ENCODE results near the gene CCNJ. TPM values are rescaled to one million over a fixed set of nuclear protein-coding genes. Genes with fewer than 3 reads are reported as not detected.
"Not testable (repeated sequence)": the region's sequence is repeated elsewhere in the genome, so short reads cannot be mapped to it uniquely, and the experiment has no call there.

CCNJ gene
- total RNA-seq: 5.6 and 6.7 TPM in 2 replicates
- polyA plus RNA-seq: 5.7 and 6.5 TPM in 2 replicates
- 3.5 and 3.8 TPM in 2 replicates for polyA plus RNA-seq (2012)
- polyA minus RNA-seq (ENCODE audit: low replicate concordance): 1.5 and 3.0 TPM in 2 replicates

GRCh38 chr10:96043033-96043892 lies at the start of gene CCNJ:
Gene CCNJ (plus strand): TSS chr10:96043583. CDS start chr10:96044394, 811 bp downstream.
- Histone ChIP-seq H3K9me3 (ENCODE audit: control insufficient read depth, insufficient read depth, low read depth, low read length) (no peaks in the 10 kb centered on the region), H2AFZ (ENCODE audit: low read length) (peak within 1 kb of the TSS; percentile 96), H3K27ac (ENCODE audit: insufficient read depth, low read length) (peak within 1 kb of the TSS; percentile 82), H3K36me3 (ENCODE audit: control insufficient read depth, insufficient read depth, low read length) (no peaks in the 10 kb centered on the region), H3K4me2 (ENCODE audit: extremely low read depth, insufficient read depth, low read length) (peak within 1 kb of the TSS; percentile 85), H3K27me3 (ENCODE audit: control insufficient read depth, insufficient read depth, low read length) (no peaks in the 10 kb centered on the region), H3K79me2 (ENCODE audit: control insufficient read depth, insufficient read depth, low read length) (peaks cover 29% of the 10 kb centered on the region), H4K20me1 (ENCODE audit: control insufficient read depth, extremely low read depth, insufficient read depth, low read length) (no peaks in the 10 kb centered on the region), H3K4me1 (ENCODE audit: control insufficient read depth, extremely low read depth, insufficient read depth, low read length) (no peaks in the 10 kb centered on the region), H3K4me3 (replicated peaks in 1 of 4; ENCODE audit: control extremely low read depth in 1 of 4, insufficient read depth in 1 of 4, low read depth in 3 of 4, low read length in 4 of 4) (peak within 1 kb of the TSS; percentile 73 to 92 (median 86)), H3K9ac (ENCODE audit: insufficient read depth, low read length) (peak within 1 kb of the TSS; percentile 92)
- DNase-seq (ENCODE audit: low read depth in 2 of 2): peak; percentile 89 to 90
- TF ChIP-seq CTCF (conservative IDR thresholded peaks at IDR 0.05 in 1 of 2, IDR thresholded peaks at IDR 0.05 in 1 of 2; ENCODE audit: low read depth in 1 of 2, low read length in 2 of 2) (peak; percentile 5 to 10), EZH2 (IDR thresholded peaks at IDR 0.05; ENCODE audit: low read length, missing control alignments) (no peak)

GRCh38 chr10:95994376-95994775 lies 49.0 kb upstream of the CCNJ start:
- H3K4me2 ChIP-seq (ENCODE audit: extremely low read depth, insufficient read depth, low read length); H3K27me3 ChIP-seq (ENCODE audit: control insufficient read depth, insufficient read depth, low read length); H3K4me1 ChIP-seq (ENCODE audit: control insufficient read depth, extremely low read depth, insufficient read depth, low read length); H3K36me3 ChIP-seq (ENCODE audit: control insufficient read depth, insufficient read depth, low read length); H2AFZ ChIP-seq (ENCODE audit: low read length); H3K9me3 ChIP-seq (ENCODE audit: control insufficient read depth, insufficient read depth, low read depth, low read length); H3K27ac ChIP-seq (ENCODE audit: insufficient read depth, low read length); H4K20me1 ChIP-seq (ENCODE audit: control insufficient read depth, extremely low read depth, insufficient read depth, low read length); H3K9ac ChIP-seq (ENCODE audit: insufficient read depth, low read length); DNase-seq (ENCODE audit: low read depth in 2 of 2); H3K4me3 ChIP-seq (replicated peaks in 1 of 4; ENCODE audit: control extremely low read depth in 1 of 4, insufficient read depth in 1 of 4, low read depth in 3 of 4, low read length in 4 of 4); H3K79me2 ChIP-seq (ENCODE audit: control insufficient read depth, insufficient read depth, low read length): not testable (repeated sequence)

GRCh38 chr10:95998255-95998784 lies 45.1 kb upstream of the CCNJ start:
- Histone ChIP-seq H3K27ac (ENCODE audit: insufficient read depth, low read length) (no peak overlapping the region), H3K27me3 (ENCODE audit: control insufficient read depth, insufficient read depth, low read length) (no peaks in the 10 kb centered on the region), H3K36me3 (ENCODE audit: control insufficient read depth, insufficient read depth, low read length) (no peaks in the 10 kb centered on the region), H3K9ac (ENCODE audit: insufficient read depth, low read length) (no peak overlapping the region), H3K9me3 (ENCODE audit: control insufficient read depth, insufficient read depth, low read depth, low read length) (no peaks in the 10 kb centered on the region), H3K4me3 (replicated peaks in 1 of 4; ENCODE audit: control extremely low read depth in 1 of 4, insufficient read depth in 1 of 4, low read depth in 3 of 4, low read length in 4 of 4) (no peak overlapping the region), H2AFZ (ENCODE audit: low read length) (no peak overlapping the region), H4K20me1 (ENCODE audit: control insufficient read depth, extremely low read depth, insufficient read depth, low read length) (no peaks in the 10 kb centered on the region), H3K4me1 (ENCODE audit: control insufficient read depth, extremely low read depth, insufficient read depth, low read length) (no peaks in the 10 kb centered on the region), H3K79me2 (ENCODE audit: control insufficient read depth, insufficient read depth, low read length) (no peaks in the 10 kb centered on the region), H3K4me2 (ENCODE audit: extremely low read depth, insufficient read depth, low read length) (no peak overlapping the region)
- TF ChIP-seq CTCF (conservative IDR thresholded peaks at IDR 0.05 in 1 of 2, IDR thresholded peaks at IDR 0.05 in 1 of 2; ENCODE audit: low read depth in 1 of 2, low read length in 2 of 2) (no peak), EZH2 (IDR thresholded peaks at IDR 0.05; ENCODE audit: low read length, missing control alignments) (no peak)
- no peak for DNase-seq (ENCODE audit: low read depth in 2 of 2)
